ENCODE results near the gene CCDC69. TPM values are rescaled to one million over a fixed set of nuclear protein-coding genes. Genes with fewer than 3 reads are reported as not detected.
A peak's percentile ranks its signal among the peaks of the same experiment; 100 is the strongest.

Gene CCDC69
- total and polyA plus RNA-seq, 10 of the 15 experiments (the other 5 are each of a cell fraction or from before 2014, with no cell fraction given) = 13.5 to 106 (median 70.1) TPM

GRCh38 chr5:151157426-151158286 is 66.2 kb downstream of the CCDC69 start, which contains the start of gene ANXA6:
Gene ANXA6 (minus strand): TSS chr5:151157779. CDS start chr5:151147901, 9,878 bp downstream.
- Histone ChIP-seq H3K79me2 (ENCODE audit: control insufficient read depth, insufficient read depth, low read length) (peaks cover 61% of the 10 kb centered on the region), H3K9me3 (replicated peaks; ENCODE audit: control insufficient read depth, insufficient read depth, low read length) (no peaks in the 10 kb centered on the region), H3K4me2 (ENCODE audit: control insufficient read depth, insufficient read depth) (peak within 1 kb of the TSS; percentile 95), H3K27ac (ENCODE audit: control insufficient read depth, insufficient read depth) (peak within 1 kb of the TSS; percentile 89), H3K4me1 (ENCODE audit: control insufficient read depth, insufficient read depth, low read length) (peaks cover 26% of the 10 kb centered on the region), H3K27me3 (replicated peaks in 1 of 2; ENCODE audit: control insufficient read depth in 2 of 2, insufficient read depth in 2 of 2, low read length in 1 of 2) (no peaks in the 10 kb centered on the region), H3K4me3 (peak within 1 kb of the TSS; percentile 97), H4K20me1 (ENCODE audit: control insufficient read depth, insufficient read depth) (no peaks in the 10 kb centered on the region), H2AFZ (ENCODE audit: control insufficient read depth, low read depth, low read length) (peak within 1 kb of the TSS; percentile 9), H3K9ac (ENCODE audit: control insufficient read depth, insufficient read depth, low read length) (peak within 1 kb of the TSS; percentile 90), H3K36me3 (ENCODE audit: control insufficient read depth in 2 of 2, insufficient read depth in 2 of 2, low read length in 1 of 2) (0 out of 4 replicates have a peak, but pooled peaks cover 0 to 2% of the 10 kb centered on the region in 2 experiments)
- FAIRE-seq (no peak), DNase-seq (ENCODE audit: low read depth, low spot score) (no peak), ATAC-seq (peak; percentile 77)
- WGBS (ENCODE audit: insufficient coverage, insufficient replicate concordance, low lambda C conversion rate, missing lambda C conversion rate) = 1% methylated on average over 53 of the region's 60 CpGs
- in situ Hi-C loops (cut with MboI) (no loop called here), intact Hi-C loops (cut with micrococcal nuclease; ENCODE audit: unreplicated experiment) (loop anchor here (2.0 to 10.0 kb wide), 7 partner anchors 57 to 1353 kb away; partner anchors contain the start of genes CD74, G3BP1, GM2A and TNIP1)
- RAD21 ChIA-PET (ENCODE audit: unreplicated experiment) = interaction anchor here (0.6 to 10.8 kb wide), 16 partner anchors 16 to 600 kb away, joined by 3 to 222 read pairs (median 5); partner anchors contain the start of genes CCDC69 and TNIP1
- POLR2A ChIA-PET = interaction anchor here (0.6 to 8.9 kb wide), 21 partner anchors 9 to 532 kb away, joined by 3 to 152 read pairs (median 4); partner anchors contain the start of genes GM2A and TNIP1
- CTCF ChIA-PET = interaction anchor here (0.8 to 40.1 kb wide), 10 partner anchors 12 to 457 kb away, joined by 3 to 1107 read pairs (median 4); partner anchors contain the start of gene RBM22
- SMC1A ChIA-PET (ENCODE audit: uncharacterized antibody, unreplicated experiment) = interaction anchor here (0.6 to 35.3 kb wide), 17 partner anchors 10 to 592 kb away, joined by 3 to 1132 read pairs (median 3); partner anchors contain the start of gene DCTN4
- no TSS peak for BruUV-seq (replicated peaks)
- TF ChIP-seq RBBP5 (conservative IDR thresholded peaks at IDR 0.05) (no peak), CEBPZ (IDR thresholded peaks at IDR 0.05; ENCODE audit: low read depth, low read length) (no peak), SP1 (IDR thresholded peaks at IDR 0.05; ENCODE audit: low read depth, low read length) (peak; percentile 35), NKRF (conservative IDR thresholded peaks at IDR 0.05) (peak; percentile 56), USF2 (IDR thresholded peaks at IDR 0.05; ENCODE audit: borderline replicate concordance, low read depth, low read length) (peak; percentile 93), RELB (IDR thresholded peaks at IDR 0.05; ENCODE audit: low read depth) (peak; percentile 46; the same call in 1 of the 2 replicates), RELA (IDR thresholded peaks at IDR 0.05; ENCODE audit: borderline replicate concordance, partially characterized antibody) (no peak), ETV6 (conservative IDR thresholded peaks at IDR 0.05 in 1 of 2, IDR thresholded peaks at IDR 0.05 in 1 of 2; ENCODE audit: borderline replicate concordance in 1 of 2, low read depth in 1 of 2) (no peak), USF1 (IDR thresholded peaks at IDR 0.05; ENCODE audit: borderline replicate concordance, extremely low read length, insufficient read depth, low read depth, low read length) (peak; percentile 96), RAD51 (IDR thresholded peaks at IDR 0.05) (peak; percentile 81), ZNF384 (IDR thresholded peaks at IDR 0.05; ENCODE audit: borderline replicate concordance, low read depth, low read length) (no peak)

Data from GM12878 (cell line).